ENCODE data around the gene TNRC6B. TPM values are rescaled to one million over a fixed set of nuclear protein-coding genes. Genes with fewer than 3 reads are reported as not detected.

Gene TNRC6B
- total RNA-seq, 1 donor from 2014 or later: 80.1 TPM

DNA sequence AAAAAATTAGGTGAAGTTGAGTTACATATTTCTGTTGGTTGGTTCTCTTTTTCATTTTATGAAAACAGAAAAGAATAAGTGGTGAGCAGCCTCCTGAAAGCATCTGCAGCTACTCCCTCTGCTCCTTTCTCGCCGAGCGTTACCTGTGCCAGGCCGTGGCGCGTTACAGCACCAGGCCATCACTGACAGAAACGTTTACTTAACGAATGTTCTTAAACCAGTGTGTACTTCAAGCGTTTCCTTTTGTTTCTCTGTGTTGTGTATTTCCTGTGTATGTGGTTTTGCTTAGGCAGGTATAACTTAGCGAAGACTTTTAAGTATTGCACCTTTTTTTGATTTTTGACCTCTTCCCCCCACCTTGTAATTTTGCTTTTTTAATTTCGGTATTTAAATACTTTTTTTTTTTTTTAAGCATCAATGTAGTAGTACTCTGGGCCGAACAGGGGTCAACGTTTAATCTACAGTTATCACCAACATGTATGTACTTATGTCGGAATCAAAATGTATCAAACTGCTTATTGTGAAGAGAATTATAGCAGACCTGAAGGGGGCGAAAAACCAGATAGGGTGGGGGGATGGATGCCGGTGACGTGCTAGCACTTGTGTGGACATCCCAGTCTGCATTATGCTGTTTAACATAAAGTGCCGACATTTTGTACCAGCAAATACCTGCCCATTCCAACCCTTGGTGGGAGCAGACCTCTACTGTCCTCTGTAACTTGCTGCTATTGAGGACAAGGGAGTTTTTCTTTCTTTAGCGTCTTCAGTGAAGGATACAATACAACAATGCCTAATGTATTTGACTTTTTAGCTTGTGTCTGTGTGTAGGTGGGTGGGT is 147.0 kb downstream of the TNRC6B start:
- no peak overlapping the region for H3K27ac Mint-ChIP-seq
- H3K36me3 Mint-ChIP-seq: peaks cover 40% of the 10 kb centered on the region
- H3K27me3 Mint-ChIP-seq (ENCODE audit: low read depth): no peaks in the 10 kb centered on the region
- no peak overlapping the region for H3K4me3 Mint-ChIP-seq
- no peak for DNase-seq (ENCODE audit: low spot score in 2 of 2, unreplicated experiment in 2 of 2)
- H3K9me3 Mint-ChIP-seq: no peaks in the 10 kb centered on the region
- no peaks in the 10 kb centered on the region for H3K4me1 Mint-ChIP-seq
- no peak for TF ChIP-seq CTCF (IDR thresholded peaks at IDR 0.05; ENCODE audit: unreplicated experiment)

GRCh38 chr22:40325315-40325714 is 147.6 kb downstream of the TNRC6B start:
- H3K4me3 Mint-ChIP-seq: no peak overlapping the region
- peaks cover 42% of the 10 kb centered on the region for H3K36me3 Mint-ChIP-seq
- no peaks in the 10 kb centered on the region for H3K9me3 Mint-ChIP-seq
- no peak overlapping the region for H3K27ac Mint-ChIP-seq
- no peak for TF ChIP-seq CTCF (IDR thresholded peaks at IDR 0.05; ENCODE audit: unreplicated experiment)
- H3K4me1 Mint-ChIP-seq: no peaks in the 10 kb centered on the region
- no peak for DNase-seq (ENCODE audit: low spot score in 2 of 2, unreplicated experiment in 2 of 2)
- H3K27me3 Mint-ChIP-seq (ENCODE audit: low read depth): no peaks in the 10 kb centered on the region

GRCh38 chr22:40326905-40327735 is 149.4 kb downstream of the TNRC6B start:
- Mint-ChIP-seq H3K4me3 (no peak overlapping the region), H3K27ac (no peak overlapping the region)

DNA sequence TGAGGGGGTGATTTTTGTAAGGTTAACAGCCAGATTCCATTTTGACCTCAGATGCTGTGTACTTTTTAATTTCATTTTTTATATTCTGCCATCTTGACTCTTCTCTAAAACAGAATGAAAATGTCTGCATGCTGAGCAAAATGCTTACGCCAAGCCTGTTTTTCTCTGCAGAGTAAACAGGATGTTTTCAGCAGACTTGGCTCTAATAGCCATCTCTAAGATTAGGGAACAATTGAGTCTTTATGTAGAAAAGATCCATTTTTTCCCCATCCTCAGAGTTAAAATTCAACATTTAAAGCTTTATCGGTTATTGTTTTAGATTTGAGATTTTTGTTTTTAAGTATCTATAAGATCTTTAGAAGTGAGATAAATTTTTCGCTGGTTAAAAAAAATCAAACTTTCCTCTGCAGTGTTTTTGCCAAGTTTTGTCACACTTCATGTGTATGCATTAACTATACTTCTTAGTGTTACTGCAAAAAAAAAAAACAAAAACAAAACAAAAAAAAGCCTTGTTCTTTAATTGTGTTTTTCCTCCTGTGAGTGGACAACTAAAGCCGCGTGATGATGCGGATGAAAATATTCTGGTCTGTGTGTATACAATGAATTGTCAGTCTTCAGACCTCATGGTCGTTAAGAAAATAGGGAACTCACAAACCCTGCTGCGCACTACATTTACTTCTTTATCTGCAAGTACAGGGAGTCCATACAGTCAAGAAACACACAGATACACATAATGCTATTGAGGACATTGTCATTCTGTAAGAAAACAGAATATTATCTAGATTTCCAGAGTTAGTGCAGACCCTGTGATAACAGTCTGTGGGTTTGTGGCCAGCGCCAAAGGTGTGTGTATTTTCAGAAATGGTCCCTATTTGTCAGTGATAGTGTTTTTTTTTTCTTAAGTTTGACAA is 151.1 kb downstream of the TNRC6B start:
- H3K27ac Mint-ChIP-seq: no peak overlapping the region
- H3K4me3 Mint-ChIP-seq: no peak overlapping the region
- no peak for TF ChIP-seq CTCF (IDR thresholded peaks at IDR 0.05; ENCODE audit: unreplicated experiment)
- peaks cover 25% of the 10 kb centered on the region for H3K36me3 Mint-ChIP-seq
- H3K4me1 Mint-ChIP-seq: peaks cover 9% of the 10 kb centered on the region
- H3K9me3 Mint-ChIP-seq: no peaks in the 10 kb centered on the region
- no peaks in the 10 kb centered on the region for H3K27me3 Mint-ChIP-seq (ENCODE audit: low read depth)
- no peak for DNase-seq (ENCODE audit: low spot score in 2 of 2, unreplicated experiment in 2 of 2)

More at GRCh38 chr22:40326905-40327735, 149.4 kb downstream of the TNRC6B start:
- Mint-ChIP-seq H3K36me3 (peaks cover 31% of the 10 kb centered on the region), H3K27me3 (ENCODE audit: low read depth) (no peaks in the 10 kb centered on the region), H3K9me3 (no peaks in the 10 kb centered on the region), H3K4me1 (peaks cover 2% of the 10 kb centered on the region)
- no peak for TF ChIP-seq CTCF (IDR thresholded peaks at IDR 0.05; ENCODE audit: unreplicated experiment)
- no peak for DNase-seq (ENCODE audit: low spot score in 2 of 2, unreplicated experiment in 2 of 2)

DNA sequence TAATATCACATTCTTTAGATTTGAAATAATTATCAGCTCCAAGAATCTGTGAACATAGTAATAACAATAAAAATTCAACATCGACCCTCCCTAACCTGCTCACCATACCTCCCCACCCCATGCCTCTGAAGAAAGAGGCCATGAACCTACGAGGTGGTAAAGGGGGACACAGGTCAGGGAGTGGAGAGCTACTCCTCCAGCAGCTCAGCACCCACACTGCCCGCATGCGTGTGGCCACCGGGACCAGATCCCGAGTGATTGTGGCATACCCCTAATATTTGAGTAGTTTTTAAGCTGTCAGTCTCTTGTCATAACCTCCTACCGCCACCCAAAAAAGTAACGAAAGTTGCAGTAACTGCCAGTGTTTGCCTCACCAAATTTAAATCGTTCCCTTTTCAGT is 151.7 kb downstream of the TNRC6B start:
- Mint-ChIP-seq H3K4me1 (peaks cover 9% of the 10 kb centered on the region), H3K27ac (no peak overlapping the region), H3K36me3 (peaks cover 21% of the 10 kb centered on the region), H3K9me3 (no peaks in the 10 kb centered on the region), H3K27me3 (ENCODE audit: low read depth) (no peaks in the 10 kb centered on the region), H3K4me3 (no peak overlapping the region)
- TF ChIP-seq CTCF (IDR thresholded peaks at IDR 0.05; ENCODE audit: unreplicated experiment): no peak
- DNase-seq (ENCODE audit: low spot score in 2 of 2, unreplicated experiment in 2 of 2): no peak
